ENCODE results near the gene PIP5K1B.

The PIP5K1B gene

DNA sequence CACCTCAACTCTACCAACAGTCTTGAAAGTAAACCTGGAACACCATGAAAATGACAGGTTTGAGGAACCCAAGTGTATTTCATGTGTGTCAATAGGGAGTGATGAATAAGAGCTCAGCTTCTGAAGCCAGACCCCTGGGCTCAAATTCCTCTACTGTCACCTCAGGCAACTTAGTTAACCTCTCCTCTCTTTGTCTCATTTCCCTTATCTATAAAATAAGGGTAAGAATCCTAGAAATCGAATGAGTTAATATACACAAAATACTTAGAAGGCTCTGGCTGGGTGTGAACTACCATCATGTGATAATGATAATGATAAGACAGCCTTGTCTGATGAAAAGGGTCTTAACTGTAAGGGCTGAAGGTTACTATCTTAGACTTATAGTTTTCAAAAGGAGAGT, 66.3 kb downstream of the PIP5K1B start:
- DNase-seq (ENCODE audit: low read depth, low spot score) = no peak

- no peak for DNase-seq (ENCODE audit: low read depth, low spot score)
These were observed 70.1 kb downstream of the PIP5K1B start for GRCh38 chr9:68775003-68775730.

DNA sequence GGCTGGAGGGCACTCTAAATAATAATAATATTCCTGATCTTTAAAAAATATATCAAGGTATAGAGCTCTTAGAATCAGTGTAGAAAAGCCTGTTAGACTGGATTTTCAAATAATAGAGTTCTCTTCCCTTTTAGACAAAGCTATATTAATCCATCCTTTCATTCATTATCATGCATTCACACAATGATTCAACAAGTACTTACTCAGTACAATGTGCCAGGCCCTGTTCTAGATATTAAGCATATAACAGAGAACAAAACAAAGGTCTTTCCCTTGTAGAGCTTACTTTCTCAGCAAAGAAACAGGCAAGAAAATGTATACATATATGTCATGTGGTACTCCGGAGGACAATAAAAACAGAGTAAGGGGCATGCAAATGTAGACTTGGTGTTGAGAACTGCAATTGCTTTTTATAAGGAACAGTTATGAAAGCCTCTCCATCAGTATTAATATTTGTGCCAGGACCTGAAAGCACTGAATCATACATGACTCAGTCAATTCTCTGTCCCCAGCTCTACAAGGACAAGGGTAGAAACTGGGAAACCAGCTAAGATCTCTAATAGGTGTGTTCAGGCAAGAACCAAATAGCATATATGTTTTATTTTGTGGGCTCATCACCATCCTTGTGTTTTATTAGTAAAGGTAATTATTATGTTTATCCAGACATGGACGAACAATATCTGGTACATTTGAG, 72.2 kb downstream of the PIP5K1B start:
- DNase-seq (ENCODE audit: low read depth, low spot score) = no peak

- no peak for DNase-seq (ENCODE audit: low read depth, low spot score)
These were observed 73.6 kb downstream of the PIP5K1B start for GRCh38 chr9:68778635-68779034.

DNA sequence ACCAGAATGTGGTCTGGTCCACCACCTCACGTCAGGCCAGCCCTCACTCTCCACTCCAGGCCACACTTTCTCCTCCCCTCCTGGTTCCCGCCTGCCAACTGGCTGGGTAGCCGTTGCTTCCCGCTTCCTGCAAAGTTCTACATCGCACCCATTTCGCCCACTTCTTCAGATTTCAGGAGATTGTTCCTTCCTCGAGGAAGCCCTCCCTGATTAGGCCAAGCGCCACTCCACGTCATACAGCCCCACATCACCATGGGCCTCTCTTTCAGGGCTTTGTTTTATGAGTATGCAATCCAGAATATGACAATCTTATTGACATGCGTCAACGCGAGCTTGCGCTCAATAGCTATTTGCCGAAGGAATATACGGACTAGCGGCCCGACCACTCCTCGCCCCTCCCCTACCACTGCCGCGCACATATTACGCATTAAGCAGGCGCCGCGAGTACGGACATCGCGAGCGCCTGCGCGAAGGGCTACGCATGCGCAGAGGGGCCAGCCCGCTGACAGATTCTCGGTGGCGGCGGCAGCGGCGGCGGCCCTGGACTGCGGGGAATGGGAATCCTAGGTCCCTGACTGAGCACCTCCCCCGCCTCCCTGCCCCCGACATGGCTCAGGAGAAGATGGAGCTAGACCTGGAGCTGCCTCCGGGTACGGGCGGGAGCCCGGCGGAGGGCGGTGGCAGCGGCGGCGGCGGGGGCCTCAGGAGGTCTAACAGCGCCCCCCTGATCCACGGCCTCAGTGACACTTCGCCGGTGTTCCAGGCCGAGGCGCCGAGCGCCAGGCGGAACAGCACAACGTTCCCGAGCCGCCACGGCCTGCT, 74.7 kb downstream of the PIP5K1B start:
- DNase-seq (ENCODE audit: low read depth, low spot score) = peak; percentile 63

GRCh38 chr9:68780380-68780712, 75.3 kb downstream of the PIP5K1B start:
- DNase-seq (ENCODE audit: low read depth, low spot score) = no peak

- DNase-seq (ENCODE audit: low read depth, low spot score) = no peak
These were observed 75.7 kb downstream of the PIP5K1B start for GRCh38 chr9:68780720-68781119.

GRCh38 chr9:68781928-68782327, 76.9 kb downstream of the PIP5K1B start:
- DNase-seq (ENCODE audit: low read depth, low spot score) = no peak

DNA sequence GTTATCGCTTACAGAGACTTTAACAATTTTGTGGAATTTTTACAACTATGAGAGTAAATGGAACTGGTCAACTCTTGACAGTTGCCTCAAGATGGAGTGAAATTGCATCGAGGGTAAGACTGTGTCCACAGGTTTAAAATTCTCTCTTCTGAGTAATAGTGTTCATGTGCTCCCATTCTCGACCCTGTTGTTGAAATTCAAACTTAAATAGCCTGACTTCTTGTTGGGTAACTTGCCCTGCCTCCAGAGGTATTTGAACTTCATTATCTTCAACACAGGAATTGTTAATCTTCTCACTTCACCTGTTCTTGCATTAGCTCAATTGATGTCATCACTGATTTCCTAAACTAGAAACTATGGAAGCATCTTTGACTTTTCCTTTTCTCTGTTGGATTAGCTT, 77.5 kb downstream of the PIP5K1B start:
- no peak for DNase-seq (ENCODE audit: low read depth, low spot score)

GRCh38 chr9:68785965-68786364, 80.9 kb downstream of the PIP5K1B start:
- DNase-seq (ENCODE audit: low read depth, low spot score) = no peak

DNA sequence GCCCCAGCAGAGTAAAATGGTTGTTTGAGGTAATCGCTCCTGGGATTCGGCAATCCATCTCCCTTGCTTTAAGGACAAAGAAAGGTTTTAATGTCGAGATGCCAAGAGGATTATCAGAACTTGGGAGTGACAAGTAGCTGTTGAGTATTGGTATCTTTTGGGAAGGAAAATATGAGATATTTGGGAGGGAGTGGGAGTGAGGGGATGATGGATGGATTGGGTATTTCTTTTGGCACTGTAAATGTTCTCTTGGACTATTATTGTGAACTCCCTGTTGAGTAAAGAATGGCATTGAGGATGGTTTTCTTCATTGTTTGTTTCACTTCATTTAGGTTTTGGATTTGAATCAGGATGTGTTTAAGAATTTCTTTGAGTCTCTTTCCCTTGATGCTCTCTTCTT, 86.1 kb downstream of the PIP5K1B start:
- no peak for DNase-seq (ENCODE audit: low read depth, low spot score)

DNA sequence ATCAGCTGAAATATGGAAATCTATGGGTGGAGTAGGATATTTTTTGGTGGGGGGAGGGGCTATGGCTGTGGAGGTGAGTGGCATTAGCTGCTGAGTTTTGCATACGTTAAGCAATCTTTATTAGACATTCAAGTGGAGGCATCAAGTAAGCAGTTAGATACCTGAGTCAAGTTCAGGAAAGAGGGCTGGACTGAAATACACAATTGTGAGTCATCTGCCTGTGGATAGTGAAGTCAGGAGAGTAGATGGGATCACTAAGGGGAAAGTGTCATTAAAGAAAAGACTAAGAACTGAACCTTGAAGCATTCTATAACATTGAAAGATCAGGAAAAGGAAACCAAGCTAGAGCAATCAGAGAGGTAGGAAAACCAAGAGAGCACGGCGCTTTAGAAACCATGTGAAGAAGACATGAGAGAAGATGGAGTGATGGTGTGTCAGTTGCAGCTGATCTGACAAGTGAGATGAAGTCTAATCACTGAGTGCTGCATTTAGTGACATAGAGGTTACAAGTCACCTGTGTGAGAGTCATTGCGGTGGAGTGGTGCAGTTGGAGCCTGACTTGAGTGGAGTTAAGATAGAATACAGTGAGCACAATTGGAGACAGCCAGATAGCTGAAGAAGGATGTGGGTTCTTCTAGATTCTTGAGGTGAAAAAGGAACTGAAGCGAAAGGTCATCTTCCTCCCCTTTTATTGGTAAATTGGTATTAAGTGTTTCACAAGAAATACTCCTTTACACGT, 88.7 kb downstream of the PIP5K1B start:
- no peak for DNase-seq (ENCODE audit: low read depth, low spot score)

GRCh38 chr9:68794898-68795297, 89.9 kb downstream of the PIP5K1B start:
- DNase-seq (ENCODE audit: low read depth, low spot score) = no peak

DNA sequence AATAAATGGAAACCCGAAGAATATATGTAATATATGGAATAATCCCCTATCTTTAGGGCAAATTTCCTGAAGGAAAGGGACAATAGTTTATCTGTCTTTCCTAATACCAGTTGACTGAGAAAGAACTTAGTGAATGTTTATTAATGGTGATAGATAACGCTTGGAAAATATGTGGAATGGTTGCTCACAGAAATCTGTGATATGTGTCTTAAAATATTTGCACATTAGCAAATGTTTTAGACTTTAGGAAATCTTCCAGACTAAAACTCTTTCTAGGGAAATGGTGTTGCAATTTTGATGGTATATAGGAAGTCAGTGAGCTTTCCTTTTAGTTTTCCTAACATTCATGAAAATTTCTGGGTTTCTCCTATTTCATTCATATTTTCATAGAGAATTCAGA, 90.4 kb downstream of the PIP5K1B start:
- no peak for DNase-seq (ENCODE audit: low read depth, low spot score)

- DNase-seq (ENCODE audit: low read depth, low spot score) = no peak
These were observed 92.1 kb downstream of the PIP5K1B start for GRCh38 chr9:68797116-68797515.

GRCh38 chr9:68798423-68798822, 93.4 kb downstream of the PIP5K1B start:
- no peak for DNase-seq (ENCODE audit: low read depth, low spot score)

- DNase-seq (ENCODE audit: low read depth, low spot score) = no peak
These were observed 95.8 kb downstream of the PIP5K1B start for GRCh38 chr9:68800836-68801235.

DNA sequence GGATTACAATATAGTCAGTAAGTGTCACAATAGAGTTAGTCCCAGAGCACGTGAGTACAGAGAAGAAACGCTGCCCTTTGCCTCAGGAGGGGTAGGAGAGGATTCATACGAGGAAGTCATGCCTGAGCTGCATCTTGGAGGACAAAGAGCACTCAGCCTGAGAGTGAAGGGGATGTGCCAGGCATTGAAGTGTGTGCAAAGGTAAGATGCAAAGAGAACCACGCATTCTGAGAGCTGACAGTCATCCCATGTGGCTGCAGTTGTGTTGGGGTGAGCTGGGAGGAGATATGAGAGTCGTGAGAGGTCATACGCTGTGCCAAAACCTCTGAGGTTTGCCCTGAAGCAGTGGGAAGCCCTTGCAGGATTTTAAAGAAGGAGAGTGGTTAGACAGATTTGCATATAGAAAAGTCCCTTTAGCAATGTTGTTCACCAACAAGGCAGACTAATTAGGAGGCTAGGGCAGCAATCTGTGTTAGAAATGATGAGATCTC, 97.5 kb downstream of the PIP5K1B start:
- DNase-seq (ENCODE audit: low read depth, low spot score) = no peak

DNA sequence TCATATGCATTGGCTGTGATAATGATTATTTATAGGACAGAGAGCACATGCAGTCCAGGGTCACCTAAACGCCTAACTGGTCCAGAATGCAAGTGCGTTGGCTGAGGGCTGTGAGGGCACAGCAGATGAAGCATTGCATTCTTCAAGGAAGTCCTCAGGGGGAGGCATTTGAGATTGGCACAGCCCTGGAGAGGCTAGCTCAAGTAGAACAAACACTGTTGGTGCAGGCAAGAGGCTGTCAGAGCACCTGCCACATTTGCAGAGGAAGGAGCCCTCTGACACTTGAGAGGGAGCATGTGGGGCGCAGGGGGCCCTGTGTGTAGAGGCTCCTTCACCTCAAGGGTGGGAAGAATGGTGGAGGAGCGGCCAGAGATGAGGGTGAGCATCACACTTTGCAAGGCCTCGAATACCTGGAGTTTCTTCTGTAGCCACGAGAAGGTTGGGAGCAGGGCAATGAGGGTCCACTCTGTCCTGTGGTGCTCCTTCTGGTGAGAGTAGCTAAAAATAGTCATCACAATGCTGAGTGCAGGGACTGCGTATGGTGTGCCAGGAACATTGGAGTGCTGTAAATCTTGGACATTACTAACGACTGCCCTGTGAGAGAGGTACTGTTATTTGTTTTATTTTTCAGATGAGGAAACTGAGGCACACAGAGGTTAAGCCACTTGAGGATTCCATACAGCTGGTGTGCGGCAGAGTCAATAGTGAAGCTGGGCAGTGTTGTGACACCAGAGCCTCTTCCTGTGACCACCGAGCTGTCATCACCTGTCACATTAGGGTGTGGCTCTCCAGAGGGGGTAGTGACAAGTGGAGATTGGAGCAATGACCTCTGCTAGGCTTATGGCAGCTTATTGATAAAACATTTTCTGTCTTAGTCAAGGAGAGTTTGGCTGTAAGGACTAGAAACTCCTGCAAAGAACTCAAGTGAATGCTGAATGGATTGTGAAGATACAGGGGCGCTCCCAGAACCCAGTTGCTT, 100.2 kb downstream of the PIP5K1B start:
- DNase-seq (ENCODE audit: low read depth, low spot score) = no peak

DNA sequence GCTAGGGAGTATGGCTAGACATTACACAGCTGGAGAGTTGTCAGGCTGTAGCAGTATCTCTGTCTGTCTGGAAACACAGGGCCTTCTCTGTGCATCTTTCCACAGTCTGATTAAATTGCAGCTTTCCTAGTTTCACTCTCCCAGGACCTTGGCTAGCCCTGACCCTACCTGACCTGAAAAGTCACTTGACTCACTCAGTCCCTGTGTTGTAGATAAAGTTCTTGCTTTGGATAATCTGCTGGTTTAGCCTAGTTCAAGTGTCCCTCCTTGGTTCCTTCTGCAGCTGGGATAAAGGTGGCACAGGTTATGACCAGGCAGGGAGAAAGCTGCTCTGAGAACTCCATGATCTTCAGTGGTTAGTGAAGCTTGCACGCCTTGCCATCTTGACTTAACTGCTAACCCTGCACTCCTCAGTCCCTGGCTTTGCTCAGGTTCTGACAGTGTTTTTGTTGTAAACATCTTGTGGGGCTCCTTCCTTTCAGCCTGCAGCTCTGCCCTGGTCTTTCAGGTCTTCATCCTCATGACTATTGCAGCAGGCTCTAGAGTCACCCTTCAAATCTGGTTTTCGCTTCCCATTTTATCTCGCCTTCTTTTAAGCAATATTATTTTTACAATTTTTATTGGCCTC, 101.0 kb downstream of the PIP5K1B start:
- no peak for DNase-seq (ENCODE audit: low read depth, low spot score)
